ENCODE results near the gene CSNK2B.

The CSNK2B gene

DNA sequence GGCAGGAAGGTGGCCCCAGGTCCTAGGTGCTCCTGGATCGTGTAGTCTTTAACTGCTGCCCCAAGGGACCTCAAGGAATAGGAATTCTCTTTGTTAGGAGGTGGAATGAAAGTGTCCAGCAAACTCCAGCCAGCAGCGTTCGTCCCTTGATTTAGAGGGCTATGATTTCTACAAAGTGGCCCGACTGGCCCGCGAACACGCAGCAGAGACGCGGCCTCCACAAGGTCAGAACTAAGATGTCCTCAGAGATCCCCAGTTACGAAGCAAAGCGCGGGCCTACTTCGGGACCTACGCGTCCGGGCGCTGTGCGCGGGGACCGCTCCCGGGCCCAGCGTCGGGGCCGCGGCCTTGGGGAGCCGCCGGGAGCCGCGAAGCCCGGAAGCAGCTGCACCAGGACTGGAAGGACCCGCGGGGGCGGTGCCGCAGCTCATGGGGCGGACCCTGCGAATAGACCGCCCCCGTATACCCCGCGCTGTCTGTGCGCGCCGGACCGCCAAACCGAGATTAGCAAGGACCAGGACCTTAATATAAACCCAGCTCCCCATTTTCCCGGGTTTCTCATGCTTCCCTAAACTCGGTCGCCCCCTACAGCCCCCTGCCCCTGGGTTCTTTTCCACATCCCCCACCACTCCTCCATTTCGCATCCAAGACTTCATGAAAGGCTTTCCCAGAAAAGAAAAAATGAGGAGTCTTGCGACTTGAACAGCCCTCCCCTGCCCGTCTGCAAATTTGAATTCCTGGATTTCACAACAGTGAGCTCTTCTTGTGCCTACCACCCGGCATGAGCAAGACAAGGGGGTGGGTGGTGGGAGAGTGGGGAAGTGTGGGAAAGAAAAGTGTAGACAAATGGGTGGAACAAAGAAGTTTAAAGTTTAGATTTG lies 5.3 kb upstream of the CSNK2B start, which contains the start of gene C6orf47:
Gene C6orf47 (minus strand): TSS at position 398 of the 881 bp plus-strand sequence. CDS start 831 bp downstream, outside the sequence.
- TF ChIP-seq, protein P1, sequence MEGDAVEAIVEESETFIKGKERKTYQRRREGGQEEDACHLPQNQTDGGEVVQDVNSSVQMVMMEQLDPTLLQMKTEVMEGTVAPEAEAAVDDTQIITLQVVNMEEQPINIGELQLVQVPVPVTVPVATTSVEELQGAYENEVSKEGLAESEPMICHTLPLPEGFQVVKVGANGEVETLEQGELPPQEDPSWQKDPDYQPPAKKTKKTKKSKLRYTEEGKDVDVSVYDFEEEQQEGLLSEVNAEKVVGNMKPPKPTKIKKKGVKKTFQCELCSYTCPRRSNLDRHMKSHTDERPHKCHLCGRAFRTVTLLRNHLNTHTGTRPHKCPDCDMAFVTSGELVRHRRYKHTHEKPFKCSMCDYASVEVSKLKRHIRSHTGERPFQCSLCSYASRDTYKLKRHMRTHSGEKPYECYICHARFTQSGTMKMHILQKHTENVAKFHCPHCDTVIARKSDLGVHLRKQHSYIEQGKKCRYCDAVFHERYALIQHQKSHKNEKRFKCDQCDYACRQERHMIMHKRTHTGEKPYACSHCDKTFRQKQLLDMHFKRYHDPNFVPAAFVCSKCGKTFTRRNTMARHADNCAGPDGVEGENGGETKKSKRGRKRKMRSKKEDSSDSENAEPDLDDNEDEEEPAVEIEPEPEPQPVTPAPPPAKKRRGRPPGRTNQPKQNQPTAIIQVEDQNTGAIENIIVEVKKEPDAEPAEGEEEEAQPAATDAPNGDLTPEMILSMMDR (IDR thresholded peaks at IDR 0.05; ENCODE audit: extremely low read depth, insufficient read depth, missing control alignments), result no peak
- peak; percentile 88 for DNase-seq (ENCODE audit: low spot score)
- in situ Hi-C loops (cut with MboI; ENCODE audit: low pct_unique_long_range_greater_than_20kb, low sequenced_read_pairs, unreplicated experiment), result no loop called here

DNA sequence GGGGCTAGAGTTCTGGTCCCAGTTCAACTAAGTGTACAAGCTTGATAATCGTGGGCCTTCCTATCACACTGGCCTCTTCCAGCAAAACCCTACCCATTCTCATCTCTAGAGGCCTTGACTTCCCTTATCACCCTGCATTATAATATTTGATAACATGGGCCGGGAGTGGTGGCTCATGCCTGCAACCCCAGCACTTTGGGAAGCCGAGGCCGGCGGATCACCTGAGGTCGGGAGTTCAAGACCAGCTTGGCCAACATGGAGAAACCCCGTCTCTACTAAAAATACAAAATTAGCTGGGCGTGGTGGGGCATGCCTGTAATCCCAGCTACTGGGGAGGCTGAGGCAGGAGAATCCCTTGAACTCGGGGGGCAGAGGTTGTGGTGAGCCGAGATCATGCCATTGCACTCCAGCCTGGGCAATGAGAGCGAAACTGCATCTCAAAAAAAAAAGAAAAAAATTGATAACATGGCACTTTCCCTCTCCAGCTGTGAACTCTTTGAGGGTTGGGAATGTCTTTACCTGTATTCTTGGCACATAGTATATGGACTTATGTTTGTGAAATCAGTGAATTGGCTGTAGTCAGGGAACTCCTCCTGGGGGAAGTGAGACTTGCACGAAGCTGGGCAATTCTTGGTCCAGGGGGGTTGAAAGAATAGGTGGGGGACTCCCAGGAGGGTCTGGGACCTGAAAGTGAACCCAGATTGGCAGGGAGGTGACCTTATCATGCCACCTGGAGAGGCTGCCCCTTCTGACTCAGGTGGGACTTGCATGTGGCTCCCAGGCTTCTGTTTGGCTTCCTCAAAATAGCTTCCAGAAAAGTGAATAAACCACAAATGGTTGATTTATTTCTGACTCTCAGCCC lies 4.4 kb upstream of the CSNK2B start:
- TF ChIP-seq, protein P1 (IDR thresholded peaks at IDR 0.05; ENCODE audit: extremely low read depth, insufficient read depth, missing control alignments), result no peak
- in situ Hi-C loops (cut with MboI; ENCODE audit: low pct_unique_long_range_greater_than_20kb, low sequenced_read_pairs, unreplicated experiment), result no loop called here
- DNase-seq (ENCODE audit: low spot score), result no peak

DNA sequence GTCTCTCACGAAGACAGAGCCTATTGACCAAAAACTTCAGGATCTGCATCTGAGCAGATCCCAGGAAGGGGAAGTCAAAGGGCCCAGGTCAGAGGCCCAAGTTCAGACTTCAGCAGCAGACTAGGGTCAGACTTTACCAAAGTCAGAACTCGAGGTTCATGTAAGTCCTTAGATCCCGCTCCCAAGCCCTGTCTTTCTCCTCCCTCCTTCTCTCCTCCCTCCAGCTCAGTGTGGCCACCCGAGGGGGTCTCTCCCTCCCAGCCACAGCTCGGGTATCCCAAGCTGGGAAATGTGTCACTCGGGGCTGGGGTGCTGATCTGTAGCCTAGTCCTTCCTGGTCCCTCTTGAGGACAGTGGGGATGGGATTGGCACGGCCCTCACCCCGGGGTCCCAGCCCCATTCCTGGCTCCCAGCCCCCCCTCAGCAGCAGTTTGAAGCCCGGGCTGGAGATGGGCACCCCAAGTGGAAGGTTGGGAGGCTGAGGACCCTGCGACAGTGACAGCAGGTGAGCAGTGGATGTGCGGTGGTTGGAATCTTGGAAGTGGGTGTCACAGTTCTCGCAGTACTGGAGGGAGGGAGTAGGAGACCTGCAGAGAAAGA lies 3.7 kb upstream of the CSNK2B start:
- DNase-seq (ENCODE audit: low spot score), result no peak
- TF ChIP-seq, protein P1 (IDR thresholded peaks at IDR 0.05; ENCODE audit: extremely low read depth, insufficient read depth, missing control alignments), result no peak
- in situ Hi-C loops (cut with MboI; ENCODE audit: low pct_unique_long_range_greater_than_20kb, low sequenced_read_pairs, unreplicated experiment), result no loop called here

DNA sequence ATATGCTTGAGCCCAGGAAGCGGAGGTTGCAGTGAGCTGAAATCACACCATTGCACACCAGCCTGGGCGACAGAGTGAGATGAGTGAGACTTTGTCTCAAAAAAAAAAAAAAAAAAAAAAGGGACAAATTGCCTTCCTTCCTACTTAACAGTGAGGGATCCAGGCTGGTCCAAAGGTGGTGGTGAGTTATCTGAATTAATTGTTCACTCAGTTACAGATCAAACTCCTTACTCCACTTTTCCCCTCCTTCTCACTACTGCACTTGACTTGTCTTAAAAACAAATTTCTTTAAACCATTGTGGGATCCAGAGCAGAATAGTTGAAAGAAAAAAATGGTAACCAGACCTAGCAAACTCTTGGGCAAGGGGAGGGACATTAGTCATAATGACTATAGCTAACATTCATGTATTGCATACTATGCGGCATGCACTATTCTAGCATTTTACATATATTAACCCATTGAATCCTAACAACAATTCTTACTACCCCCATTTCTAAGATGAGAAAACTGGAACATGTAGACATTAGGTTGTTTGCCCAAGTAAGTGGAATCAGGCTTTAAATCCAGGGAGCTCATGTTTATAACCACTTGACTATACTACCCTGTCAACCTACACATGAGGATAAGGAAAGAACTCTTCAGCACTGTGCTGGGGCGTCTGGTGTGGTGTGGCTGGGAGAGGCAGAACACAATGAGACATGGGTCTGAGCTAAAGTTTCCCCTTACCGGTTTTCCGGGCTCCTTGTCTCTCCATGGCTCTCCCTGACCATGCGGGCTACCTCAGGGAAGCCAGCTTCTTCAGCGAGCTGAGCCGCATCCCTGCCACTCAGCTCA lies 2.5 kb upstream of the CSNK2B start:
- in situ Hi-C loops (cut with MboI; ENCODE audit: low pct_unique_long_range_greater_than_20kb, low sequenced_read_pairs, unreplicated experiment), result no loop called here
- no peak for DNase-seq (ENCODE audit: low spot score)
- TF ChIP-seq, protein P1 (IDR thresholded peaks at IDR 0.05; ENCODE audit: extremely low read depth, insufficient read depth, missing control alignments), result no peak

DNA sequence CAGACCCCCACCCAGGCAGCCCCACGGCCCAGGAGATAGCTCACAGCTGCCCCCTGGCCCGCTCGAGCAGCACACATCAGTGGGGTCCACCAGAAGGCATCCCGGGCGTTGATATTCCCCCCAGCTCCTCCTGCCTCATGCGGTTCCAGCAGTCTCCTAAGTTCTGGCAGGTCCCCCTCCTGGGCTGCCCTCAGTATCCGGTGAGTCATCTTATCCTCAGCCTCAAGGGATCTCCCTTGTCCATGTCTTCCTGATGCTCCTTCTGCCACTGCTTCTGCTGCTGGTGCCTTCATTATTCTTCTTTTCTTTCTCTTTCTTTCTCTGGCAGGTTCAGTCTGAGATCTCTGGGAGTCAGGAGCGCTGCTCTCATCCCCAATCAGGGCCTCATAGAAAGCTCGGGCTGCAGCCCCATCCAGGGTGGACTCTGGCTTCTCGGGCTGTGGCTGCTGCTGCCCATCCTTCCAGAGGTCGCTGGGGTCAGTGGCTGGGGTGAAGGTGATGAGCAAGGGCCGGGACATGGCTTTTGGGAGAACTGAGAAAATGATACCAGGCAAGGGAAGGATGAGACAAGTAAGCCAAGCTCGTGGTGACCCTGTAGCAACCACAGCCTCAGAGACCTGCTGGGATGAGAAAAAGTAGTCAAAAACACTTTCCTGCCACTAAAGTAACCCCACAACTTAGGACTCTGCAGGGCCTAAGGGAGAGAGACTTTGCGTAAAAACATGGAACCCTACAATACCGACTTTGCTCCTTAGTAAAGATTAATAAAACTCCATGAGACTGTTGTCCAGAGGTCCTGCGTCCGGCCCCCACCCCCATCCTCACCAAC lies 1.7 kb upstream of the CSNK2B start:
- no peak for DNase-seq (ENCODE audit: low spot score)
- in situ Hi-C loops (cut with MboI; ENCODE audit: low pct_unique_long_range_greater_than_20kb, low sequenced_read_pairs, unreplicated experiment), result no loop called here
- TF ChIP-seq, protein P1 (IDR thresholded peaks at IDR 0.05; ENCODE audit: extremely low read depth, insufficient read depth, missing control alignments), result no peak
